DND-41 (cell line): ENCODE data around the gene CALR3.

ENCODE experiments used
- ATAC-seq: fragments of 200-7000 bp; cut with Tn5 transposase; 3 replicates; pipeline ENCODE4 v1.9.1; 2021; ENCODE audit warnings: low read depth; ENCODE audit not compliant: insufficient read depth
- DNase-seq: peaks from one replicate; pipeline ENCODE4 v3.0.0-alpha.2; 2020
- H2AFZ ChIP-seq: 2 replicates; pipeline ENCODE4 v1.6.0; 2012; ENCODE audit warnings: low read depth, low read length
- H3K27ac ChIP-seq: 2 replicates; pipeline ENCODE4 v1.5.1; 2012; ENCODE audit warnings: low read length, inconsistent platforms
- H3K27me3 ChIP-seq: fragments of 200-600 bp; sonication (generic); 2 replicates; pipeline ENCODE4 v1.6.0; 2012; ENCODE audit warnings: low read length, mild to moderate bottlenecking, inconsistent platforms; ENCODE audit not compliant: insufficient read depth, poor library complexity
- H3K36me3 ChIP-seq: 2 replicates; pipeline ENCODE4 v1.5.1; 2012; ENCODE audit warnings: low read length, inconsistent platforms; ENCODE audit not compliant: insufficient read depth
- H3K4me1 ChIP-seq: 2 replicates; pipeline ENCODE4 v1.5.1; 2012; ENCODE audit warnings: mild to moderate bottlenecking, low read length; ENCODE audit not compliant: insufficient read depth
- H3K4me2 ChIP-seq: 2 replicates; pipeline ENCODE4 v1.6.0; 2012; ENCODE audit warnings: mild to moderate bottlenecking, moderate library complexity, low read length, inconsistent platforms; ENCODE audit not compliant: insufficient read depth
- H3K4me3 ChIP-seq, 2 experiments: fragments of 200-600 bp in 1 of 2; shearing (Covaris generic) in 1 of 2; 2 replicates each; pipeline ENCODE4 v1.5.1; 2012 to 2016; ENCODE audit warnings: inconsistent platforms in 2 of 2, low read length in 2 of 2, mild to moderate bottlenecking in 2 of 2, low read depth in 1 of 2, moderate library complexity in 1 of 2
- H3K79me2 ChIP-seq: 2 replicates; pipeline ENCODE4 v1.6.0; 2012; ENCODE audit warnings: low read length, inconsistent platforms; ENCODE audit not compliant: insufficient read depth
- H3K9ac ChIP-seq: 2 replicates; pipeline ENCODE4 v1.6.0; 2012; ENCODE audit warnings: low read depth, mild to moderate bottlenecking, inconsistent platforms, low read length, moderate library complexity
- H3K9me3 ChIP-seq: 2 replicates; pipeline ENCODE4 v1.5.1; 2012; ENCODE audit warnings: low read length, moderate library complexity, mild to moderate bottlenecking, inconsistent platforms; ENCODE audit not compliant: insufficient read depth, severe bottlenecking
- H4K20me1 ChIP-seq: 2 replicates; pipeline ENCODE4 v1.6.0; 2012; ENCODE audit warnings: low read length; ENCODE audit not compliant: insufficient read depth
- EZH2 ChIP-seq: IDR thresholded peaks from 3 replicates; pipeline ENCODE4 v1.6.1; 2012; ENCODE audit warnings: borderline replicate concordance, low read depth, mild to moderate bottlenecking, moderate library complexity, low read length, inconsistent platforms; ENCODE audit not compliant: severe bottlenecking
- TF ChIP-seq, protein P1 (sequence below): IDR thresholded peaks from 2 replicates; pipeline ENCODE4 v1.5.1; 2012; ENCODE audit warnings: borderline replicate concordance, low read length, moderate library complexity, mild to moderate bottlenecking; ENCODE audit not compliant: poor library complexity, severe bottlenecking; ENCODE audit errors: extremely low read depth

CALR3 gene

DNA sequence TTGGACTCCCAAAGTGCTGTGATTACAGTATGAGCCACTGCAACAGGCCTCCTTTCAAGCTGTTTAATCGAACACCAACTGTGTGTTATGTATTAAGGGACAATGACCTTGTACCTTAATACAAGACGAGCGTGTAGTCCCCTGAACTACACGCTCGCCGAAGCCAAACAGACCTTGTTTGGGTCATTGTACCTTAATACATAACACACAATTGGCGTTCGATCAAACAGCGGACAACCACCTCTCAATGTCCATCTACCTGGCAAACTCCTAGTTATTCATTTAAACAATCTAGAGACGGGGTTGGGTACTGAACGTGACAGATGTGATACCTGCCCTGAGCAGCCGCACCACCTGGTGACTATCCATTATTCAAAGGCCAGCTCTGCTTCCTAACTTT, 45.0 kb upstream of the CALR3 start:
- H2AFZ ChIP-seq, result no peak overlapping the region
- no peak for ATAC-seq
- peak overlapping the region; percentile 86 for H3K9ac ChIP-seq
- DNase-seq, result no peak
- H3K36me3 ChIP-seq, result peaks cover 54% of the 10 kb centered on the region
- no peaks in the 10 kb centered on the region for H3K27me3 ChIP-seq
- peak overlapping the region; percentile 93; the same call in 1 of the 2 replicates for H3K27ac ChIP-seq
- peaks cover 52% of the 10 kb centered on the region for H4K20me1 ChIP-seq
- TF ChIP-seq, protein P1, sequence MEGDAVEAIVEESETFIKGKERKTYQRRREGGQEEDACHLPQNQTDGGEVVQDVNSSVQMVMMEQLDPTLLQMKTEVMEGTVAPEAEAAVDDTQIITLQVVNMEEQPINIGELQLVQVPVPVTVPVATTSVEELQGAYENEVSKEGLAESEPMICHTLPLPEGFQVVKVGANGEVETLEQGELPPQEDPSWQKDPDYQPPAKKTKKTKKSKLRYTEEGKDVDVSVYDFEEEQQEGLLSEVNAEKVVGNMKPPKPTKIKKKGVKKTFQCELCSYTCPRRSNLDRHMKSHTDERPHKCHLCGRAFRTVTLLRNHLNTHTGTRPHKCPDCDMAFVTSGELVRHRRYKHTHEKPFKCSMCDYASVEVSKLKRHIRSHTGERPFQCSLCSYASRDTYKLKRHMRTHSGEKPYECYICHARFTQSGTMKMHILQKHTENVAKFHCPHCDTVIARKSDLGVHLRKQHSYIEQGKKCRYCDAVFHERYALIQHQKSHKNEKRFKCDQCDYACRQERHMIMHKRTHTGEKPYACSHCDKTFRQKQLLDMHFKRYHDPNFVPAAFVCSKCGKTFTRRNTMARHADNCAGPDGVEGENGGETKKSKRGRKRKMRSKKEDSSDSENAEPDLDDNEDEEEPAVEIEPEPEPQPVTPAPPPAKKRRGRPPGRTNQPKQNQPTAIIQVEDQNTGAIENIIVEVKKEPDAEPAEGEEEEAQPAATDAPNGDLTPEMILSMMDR, result no peak
- no peak for TF ChIP-seq EZH2
- peaks cover 88% of the 10 kb centered on the region for H3K79me2 ChIP-seq
- H3K9me3 ChIP-seq, result no peaks in the 10 kb centered on the region
- peaks cover 49% of the 10 kb centered on the region for H3K4me1 ChIP-seq
- H3K4me3 ChIP-seq, result peak overlapping the region; percentile 85 to 97; a peak in 3 of 4 replicates
- H3K4me2 ChIP-seq, result peak overlapping the region; percentile 74

DNA sequence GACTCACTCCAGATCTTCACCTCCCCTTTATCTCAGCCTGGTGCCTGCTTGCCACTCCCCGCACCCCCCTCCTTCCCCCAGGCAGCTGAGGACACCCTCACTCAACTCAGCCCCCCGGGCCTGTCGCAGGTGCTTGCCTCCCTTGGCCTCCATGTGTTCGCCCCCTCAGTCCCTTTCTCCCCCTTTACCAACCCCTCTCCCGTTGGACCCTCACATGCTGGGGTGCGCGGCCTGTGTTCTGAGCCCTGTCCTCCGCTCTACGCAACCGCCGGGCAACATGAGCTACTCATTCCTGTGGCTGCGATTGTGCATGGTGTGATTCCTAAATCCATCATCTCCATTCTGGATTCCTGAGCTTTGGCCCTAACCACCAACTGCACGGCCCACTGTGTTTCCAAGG, 41.1 kb upstream of the CALR3 start:
- Histone ChIP-seq H3K79me2 (peaks cover 78% of the 10 kb centered on the region), H2AFZ (no peak overlapping the region), H3K4me3 (no peak overlapping the region), H3K36me3 (peaks cover 92% of the 10 kb centered on the region), H3K4me1 (peaks cover 30% of the 10 kb centered on the region), H3K27me3 (no peaks in the 10 kb centered on the region), H4K20me1 (peaks cover 86% of the 10 kb centered on the region), H3K27ac (no peak overlapping the region), H3K9ac (no peak overlapping the region), H3K4me2 (peak overlapping the region; percentile 32; the same call in 1 of the 2 replicates), H3K9me3 (no peaks in the 10 kb centered on the region)
- DNase-seq, result no peak
- TF ChIP-seq, protein P1, result no peak
- TF ChIP-seq EZH2, result no peak
- ATAC-seq, result no peak

DNA sequence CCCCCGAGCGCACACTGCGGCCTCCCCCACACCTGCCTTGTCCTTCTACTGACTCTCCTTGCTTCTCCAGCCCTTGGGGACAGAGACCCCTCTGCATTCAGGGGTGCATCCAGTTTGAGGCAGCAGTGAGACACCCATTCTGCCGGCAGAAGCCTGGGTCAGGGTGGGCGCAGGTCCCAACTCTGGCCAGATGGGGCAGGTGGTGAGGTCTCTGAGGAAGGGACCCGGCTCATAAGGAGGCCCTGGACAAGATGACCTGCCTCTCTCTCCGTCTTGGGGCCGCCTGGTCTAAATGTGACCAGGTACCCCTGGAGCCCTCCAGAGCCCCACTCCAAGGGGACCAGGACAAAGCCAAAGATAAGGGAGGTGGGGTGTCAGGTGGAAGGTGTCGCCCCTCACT, 40.2 kb upstream of the CALR3 start:
- H3K4me1 ChIP-seq, result peaks cover 26% of the 10 kb centered on the region
- H3K9me3 ChIP-seq, result no peaks in the 10 kb centered on the region
- no peak for DNase-seq
- H3K36me3 ChIP-seq, result peaks cover 94% of the 10 kb centered on the region
- H3K4me3 ChIP-seq, result no peak overlapping the region
- no peak overlapping the region for H3K4me2 ChIP-seq
- H3K27me3 ChIP-seq, result no peaks in the 10 kb centered on the region
- no peak for ATAC-seq
- no peak overlapping the region for H3K27ac ChIP-seq
- TF ChIP-seq EZH2, result no peak
- TF ChIP-seq, protein P1, result no peak
- no peak overlapping the region for H3K9ac ChIP-seq
- peaks cover 68% of the 10 kb centered on the region for H3K79me2 ChIP-seq
- no peak overlapping the region for H2AFZ ChIP-seq
- H4K20me1 ChIP-seq, result peaks cover 87% of the 10 kb centered on the region

DNA sequence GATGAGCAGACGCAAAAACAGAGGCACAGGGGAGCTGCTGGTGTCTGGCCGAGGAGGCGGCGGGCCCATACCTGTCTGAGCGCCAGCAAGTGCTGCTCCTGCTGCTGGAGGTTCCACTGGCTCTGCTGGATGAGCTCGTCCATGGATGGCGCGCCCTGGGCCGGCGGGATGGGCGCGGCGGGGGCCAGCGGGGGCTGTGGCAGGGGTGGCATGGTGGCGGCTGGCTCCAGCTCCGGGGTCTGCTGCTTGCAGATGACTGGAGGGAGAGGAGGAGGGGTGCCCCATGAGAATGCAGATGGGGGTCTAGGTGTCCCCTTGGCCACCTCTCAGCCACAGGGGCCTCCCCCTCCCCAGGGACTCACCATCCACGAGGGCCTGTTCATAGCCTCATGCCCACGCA, 39.4 kb upstream of the CALR3 start:
- H3K36me3 ChIP-seq, result peaks cover 94% of the 10 kb centered on the region
- H4K20me1 ChIP-seq, result peaks cover 86% of the 10 kb centered on the region
- H2AFZ ChIP-seq, result no peak overlapping the region
- H3K4me2 ChIP-seq, result no peak overlapping the region
- H3K79me2 ChIP-seq, result peaks cover 62% of the 10 kb centered on the region
- ATAC-seq (no peak), DNase-seq (no peak)
- no peaks in the 10 kb centered on the region for H3K9me3 ChIP-seq
- no peak overlapping the region for H3K9ac ChIP-seq
- no peak for TF ChIP-seq EZH2
- TF ChIP-seq, protein P1, result no peak
- no peak overlapping the region for H3K4me3 ChIP-seq
- peaks cover 18% of the 10 kb centered on the region for H3K4me1 ChIP-seq
- no peak overlapping the region for H3K27ac ChIP-seq
- H3K27me3 ChIP-seq, result no peaks in the 10 kb centered on the region
